B cell (primary cell): ENCODE measurements around the gene NES. TPM values are rescaled to one million over a fixed set of nuclear protein-coding genes. Genes with fewer than 3 reads are reported as not detected.
"Not testable (repeated sequence)": the region's sequence is repeated elsewhere in the genome, so short reads cannot be mapped to it uniquely, and the experiment has no call there.

Source experiments
- ATAC-seq: fragments of 200-7000 bp; cut with Tn5 transposase; one replicate; pipeline ENCODE4 v1.10.0; 2021; ENCODE audit warnings: low read depth, mild to moderate bottlenecking, moderate number of reproducible peaks, moderate library complexity
- CTCF ChIA-PET: fragments of 350-600 bp; sonication (Branson Sonifier 250); formaldehyde crosslinking; loops from one replicate; lab custom pipeline; 2021; ENCODE audit warnings: antibody characterized with exemption, inconsistent platforms; lab: Charles Lee
- POLR2A ChIA-PET: fragments of 350-600 bp; sonication (Branson Sonifier 250); formaldehyde crosslinking; loops from one replicate; lab custom pipeline; 2021; ENCODE audit warnings: antibody characterized with exemption; lab: Charles Lee
- DNase-seq: peaks from one replicate; pipeline ENCODE4 v3.0.0; 2013
- H2AFZ ChIP-seq: 2 replicates; pipeline ENCODE4 v1.6.1; 2012; ENCODE audit warnings: mild to moderate bottlenecking, low read depth, low read length; ENCODE audit not compliant: insufficient read depth, poor library complexity, severe bottlenecking
- H3K27ac ChIP-seq, 2 donors: 1 replicate in 1 of 2; 2 replicates in 1 of 2; pipeline ENCODE4 v1.5.1; 2012 to 2013; ENCODE audit warnings: low read length in 2 of 2, mild to moderate bottlenecking in 2 of 2, moderate library complexity in 1 of 2
- H3K27me3 ChIP-seq, 4 experiments: fragments of 200-600 bp in 1 of 4; sonication (generic) in 1 of 4; replicated peaks in 1 of 4; 1 replicate in 2 of 4; 2 replicates in 2 of 4; pipeline versions ENCODE4 v1.6.1 to v1.7.0; 2013 to 2016; ENCODE audit warnings: low read length in 3 of 4, mild to moderate bottlenecking in 2 of 4, mixed read lengths in 1 of 4, moderate library complexity in 1 of 4; ENCODE audit not compliant: insufficient read depth in 4 of 4, control insufficient read depth in 3 of 4; ENCODE audit errors: control extremely low read depth in 1 of 4
- H3K36me3 ChIP-seq, 2 experiments: replicated peaks in 1 of 2; 1 replicate in 1 of 2; 2 replicates in 1 of 2; pipeline versions ENCODE4 v1.6.1 to v1.7.1; 2013; ENCODE audit warnings: low read length in 1 of 2; ENCODE audit not compliant: insufficient read depth in 2 of 2, control insufficient read depth in 1 of 2; ENCODE audit errors: control extremely low read depth in 1 of 2, extremely low read depth in 1 of 2
- H3K4me1 ChIP-seq, 2 donors: fragments of 200-600 bp in 1 of 2; sonication (generic) in 1 of 2; 1 replicate in 1 of 2; 2 replicates in 1 of 2; pipeline versions ENCODE4 v1.5.1 to v1.6.1; 2013 to 2017; ENCODE audit warnings: low read length in 2 of 2; ENCODE audit not compliant: control insufficient read depth in 2 of 2, insufficient read depth in 2 of 2
- H3K4me2 ChIP-seq: replicated peaks from 2 replicates; pipeline ENCODE3; 2012; ENCODE audit warnings: mild to moderate bottlenecking, low read depth, low read length; ENCODE audit not compliant: poor library complexity, severe bottlenecking
- H3K4me3 ChIP-seq, 5 experiments: fragments of 200-600 bp in 1 of 5; sonication (generic) in 1 of 5; 1 replicate in 3 of 5; 2 replicates in 2 of 5; pipeline versions ENCODE4 v1.5.1 to v1.7.0; 2011 to 2016; ENCODE audit warnings: low read length in 4 of 5, mild to moderate bottlenecking in 4 of 5, low read depth in 2 of 5, control low read depth in 1 of 5, moderate library complexity in 1 of 5; ENCODE audit not compliant: insufficient read depth in 1 of 5; ENCODE audit errors: control extremely low read depth in 1 of 5, extremely low read depth in 1 of 5
- H3K79me2 ChIP-seq: fragments of 200-600 bp; sonication (generic); one replicate; pipeline ENCODE4 v1.6.0; 2016; ENCODE audit warnings: low read length; ENCODE audit not compliant: control insufficient read depth, insufficient read depth
- H3K9ac ChIP-seq: fragments of 200-600 bp; sonication (generic); 2 replicates; pipeline ENCODE4 v1.6.1; 2017; ENCODE audit warnings: mild to moderate bottlenecking, low read length, moderate library complexity
- H3K9me3 ChIP-seq, 3 donors: one replicate each; pipeline versions ENCODE4 v1.6.1 to v1.7.1; 2013; ENCODE audit warnings: low read length in 2 of 3; ENCODE audit not compliant: control insufficient read depth in 2 of 3, insufficient read depth in 1 of 3; ENCODE audit errors: control extremely low read depth in 1 of 3
- H4K20me1 ChIP-seq: 2 replicates; pipeline ENCODE4 v1.6.0; 2012; ENCODE audit warnings: mild to moderate bottlenecking, low read length; ENCODE audit not compliant: insufficient read depth, control insufficient read depth, poor library complexity, severe bottlenecking
- H3K27ac Mint-ChIP-seq: one replicate; pipeline ENCODE4 v1.8.0; 2021; ENCODE audit warnings: mixed read lengths
- H3K27me3 Mint-ChIP-seq: one replicate; pipeline ENCODE4 v1.8.0; 2021; ENCODE audit warnings: mixed read lengths
- H3K4me1 Mint-ChIP-seq: one replicate; pipeline ENCODE4 v1.8.0; 2021; ENCODE audit warnings: mixed read lengths
- H3K4me3 Mint-ChIP-seq: one replicate; pipeline ENCODE4 v1.8.0; 2021; ENCODE audit warnings: mixed read lengths
- H3K9me3 Mint-ChIP-seq: one replicate; pipeline ENCODE4 v1.8.0; 2022; ENCODE audit warnings: mixed read lengths; ENCODE audit not compliant: insufficient read depth
- CTCF ChIP-seq: fragments of 200-600 bp; IDR thresholded peaks from one replicate; pipeline ENCODE4 v1.8.0; 2022; ENCODE audit warnings: antibody characterized with exemption, mild to moderate bottlenecking
- EZH2 ChIP-seq: IDR thresholded peaks from 2 replicates; pipeline ENCODE4 v1.6.1; 2012; ENCODE audit warnings: borderline replicate concordance, low read depth, mild to moderate bottlenecking, moderate library complexity, low read length; ENCODE audit not compliant: insufficient read depth, poor library complexity, severe bottlenecking
- WGBS: methylation state at CpG from one replicate; pipeline ENCODE4 v1.1.5; 2013; ENCODE audit warnings: missing lambda C conversion rate; ENCODE audit not compliant: insufficient coverage; 5-methylcytosine and 5-hydroxymethylcytosine counted together
- intact Hi-C: fragments of 100-400 bp; cut with micrococcal nuclease; formaldehyde crosslinking; loops from one replicate; pipeline ENCODE4 v1.10.0; 2022
- polyA plus RNA-seq: library from polyadenylated mRNA; depleted of rRNA; stranded (reverse); fragments of >200 nt; gene quantifications from 2 replicates; pipeline ENCODE4 v1.2.3, GENCODE V29; 2012
- total RNA-seq, 2 donors: library from RNA; stranded (reverse); fragments of 120-200 nt in 1 of 2; gene quantifications; 1 replicate in 1 of 2; 2 replicates in 1 of 2; pipeline versions ENCODE4 v1.2.3 to v1.2.4, GENCODE V29; 2013 to 2022

NES gene
- total and polyA plus RNA-seq, 2 donors (not counting 1 experiment from before 2014, with no cell fraction given), result 0.05 TPM; not detected in 1

- no peak overlapping the region for H3K9ac ChIP-seq
- Mint-ChIP-seq H3K4me3 (no peak overlapping the region), H3K9me3 (no peaks in the 10 kb centered on the region), H3K4me1 (no peaks in the 10 kb centered on the region), H3K27me3 (peaks cover 60% of the 10 kb centered on the region), H3K27ac (no peak overlapping the region)
- H3K79me2 ChIP-seq, result no peaks in the 10 kb centered on the region
- ChIA-PET POLR2A (no interaction called here), CTCF (no interaction called here)
- ATAC-seq (no peak), DNase-seq (no peak)
- intact Hi-C loops, result no loop called here
- no peak overlapping the region for H3K4me3 ChIP-seq
- no peak overlapping the region for H2AFZ ChIP-seq
- H3K27me3 ChIP-seq, result peaks cover 0 to 34% (median 14%) of the 10 kb centered on the region in 4 experiments
- no peaks in the 10 kb centered on the region for H4K20me1 ChIP-seq
- no peak overlapping the region for H3K27ac ChIP-seq
- TF ChIP-seq CTCF (no peak), EZH2 (no peak)
- no peak overlapping the region for H3K4me2 ChIP-seq
- peaks cover 0 to under 1% of the 10 kb centered on the region in 2 donors for H3K4me1 ChIP-seq
- H3K36me3 ChIP-seq, result no peaks in the 10 kb centered on the region
- H3K9me3 ChIP-seq, result no peaks in the 10 kb centered on the region
- 67% methylated on average over 3 of the region's 3 CpGs for whole genome bisulfite sequencing
Measured at GRCh38 chr1:156632355-156632754, 44.9 kb downstream of the NES start.

DNA sequence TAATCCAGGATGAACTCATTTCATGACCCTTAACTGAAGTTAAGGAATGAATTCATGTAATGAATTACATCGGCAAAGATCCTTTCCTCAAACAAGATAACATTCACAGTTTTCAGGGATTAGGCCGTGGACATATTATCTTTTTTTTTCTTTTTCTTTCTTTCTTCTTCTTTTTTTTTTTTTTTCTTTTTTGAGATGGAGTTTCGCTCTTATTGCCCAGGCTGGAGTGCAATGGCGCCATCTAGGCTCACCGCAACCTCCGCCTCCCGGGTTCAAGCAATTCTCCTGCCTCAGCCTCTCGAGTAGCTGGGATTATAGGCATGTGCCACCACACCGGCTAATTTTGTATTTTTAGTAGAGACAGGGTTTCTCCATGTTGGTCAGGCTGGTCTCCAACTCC is 46.1 kb downstream of the NES start:
- not testable (repeated sequence) for ATAC-seq
- CTCF ChIA-PET, result interaction anchor here (0.7 to 12.9 kb wide), 3 partner anchors 11 to 206 kb away, joined by 3 to 173 read pairs (median 6); partner anchors contain the start of gene HAPLN2

More for the DNA sequence above, 46.1 kb downstream of the NES start:
- WGBS, result 33% methylated on average over 2 of the region's 9 CpGs
- H4K20me1 ChIP-seq, H3K27ac ChIP-seq, H3K4me3 ChIP-seq, H2AFZ ChIP-seq, POLR2A ChIA-PET, H3K9ac ChIP-seq, H3K27ac Mint-ChIP-seq, intact Hi-C loops, H3K4me1 Mint-ChIP-seq, H3K36me3 ChIP-seq, H3K79me2 ChIP-seq, H3K4me3 Mint-ChIP-seq, DNase-seq, H3K9me3 ChIP-seq, H3K4me2 ChIP-seq, H3K9me3 Mint-ChIP-seq, H3K4me1 ChIP-seq: not testable (repeated sequence)
- H3K27me3 Mint-ChIP-seq, result peaks cover 60% of the 10 kb centered on the region
- peaks cover under 1 to 39% (median 17%) of the 10 kb centered on the region in 4 experiments for H3K27me3 ChIP-seq
